Left ventricle myocardium inferior (tissue), 1 donor: ENCODE data around the gene FCGR3A. TPM values are rescaled to one million over a fixed set of nuclear protein-coding genes. Genes with fewer than 3 reads are reported as not detected.
A peak's percentile ranks its signal among the peaks of the same experiment; 100 is the strongest.
"Not testable (repeated sequence)": the region's sequence is repeated elsewhere in the genome, so short reads cannot be mapped to it uniquely, and the experiment has no call there.

Experiments
- DNase-seq: peaks from one replicate; pipeline ENCODE4 v3.0.0-alpha.2; 2020
- H3K27ac ChIP-seq: fragments of 200-600 bp; replicated peaks from 2 replicates; pipeline ENCODE4 v1.8.0; 2021
- H3K27me3 ChIP-seq: fragments of 200-600 bp; 2 replicates; pipeline ENCODE4 v1.8.0; 2021; ENCODE audit warnings: low read depth
- H3K36me3 ChIP-seq: fragments of 200-600 bp; 2 replicates; pipeline ENCODE4 v1.8.0; 2021
- H3K4me1 ChIP-seq: fragments of 200-600 bp; 2 replicates; pipeline ENCODE4 v1.8.0; 2021
- H3K4me3 ChIP-seq: fragments of 200-600 bp; 2 replicates; pipeline ENCODE4 v1.8.0; 2021; ENCODE audit warnings: mild to moderate bottlenecking, moderate library complexity
- H3K9me3 ChIP-seq: fragments of 200-600 bp; replicated peaks from 2 replicates; pipeline ENCODE4 v1.8.0; 2021
- intact Hi-C: fragments of 100-400 bp; cut with micrococcal nuclease; formaldehyde crosslinking; loops from one replicate; pipeline ENCODE4 v1.11.0; 2022
- total RNA-seq: library from RNA; stranded (reverse); fragmentation: NEBNext Ultra II Directional; extraction: Animal tissue kit (Norgen Biotek cat#: 25700); gene quantifications from one replicate; pipeline ENCODE4 v1.2.1, GENCODE V29; 2021
- donor health status: DM: no; HTN: yes; CAD: no; lungs with severe emphysema.

FCGR3A gene
- total RNA-seq, 1 donor from 2014 or later = 15.0 TPM

- H3K4me3 ChIP-seq, H3K9me3 ChIP-seq, H3K4me1 ChIP-seq, DNase-seq, H3K36me3 ChIP-seq, intact Hi-C loops, H3K27me3 ChIP-seq, H3K27ac ChIP-seq: not testable (repeated sequence)
Measured at GRCh38 chr1:161579856-161580507, 30.4 kb upstream of the FCGR3A start.

- H3K36me3 ChIP-seq, DNase-seq, H3K4me1 ChIP-seq, H3K9me3 ChIP-seq, H3K27me3 ChIP-seq, H3K27ac ChIP-seq, intact Hi-C loops, H3K4me3 ChIP-seq: not testable (repeated sequence)
Measured at GRCh38 chr1:161576676-161577075, 27.1 kb upstream of the FCGR3A start.

GRCh38 chr1:161571703-161572102 lies 22.1 kb upstream of the FCGR3A start:
- H3K27ac ChIP-seq, H3K9me3 ChIP-seq, H3K27me3 ChIP-seq, H3K4me3 ChIP-seq, H3K4me1 ChIP-seq, DNase-seq, H3K36me3 ChIP-seq, intact Hi-C loops: not testable (repeated sequence)

GRCh38 chr1:161566602-161566960 lies 17.0 kb upstream of the FCGR3A start:
- H3K27ac ChIP-seq, H3K9me3 ChIP-seq, H3K36me3 ChIP-seq, DNase-seq, H3K4me1 ChIP-seq, intact Hi-C loops, H3K4me3 ChIP-seq: not testable (repeated sequence)
- peaks cover 15% of the 10 kb centered on the region for H3K27me3 ChIP-seq

- intact Hi-C loops, H3K4me1 ChIP-seq, H3K9me3 ChIP-seq, DNase-seq, H3K36me3 ChIP-seq, H3K4me3 ChIP-seq: not testable (repeated sequence)
- H3K27me3 ChIP-seq = peaks cover 13% of the 10 kb centered on the region
- peak overlapping the region; percentile 59 for H3K27ac ChIP-seq
Measured at GRCh38 chr1:161563522-161563921, 13.9 kb upstream of the FCGR3A start.

GRCh38 chr1:161562441-161562840 lies 12.8 kb upstream of the FCGR3A start:
- H3K4me1 ChIP-seq, H3K9me3 ChIP-seq, H3K4me3 ChIP-seq, H3K36me3 ChIP-seq, DNase-seq, H3K27me3 ChIP-seq, intact Hi-C loops: not testable (repeated sequence)
- H3K27ac ChIP-seq = peak overlapping the region; percentile 59

- H3K36me3 ChIP-seq, H3K4me3 ChIP-seq, H3K9me3 ChIP-seq, intact Hi-C loops, H3K4me1 ChIP-seq, H3K27me3 ChIP-seq, DNase-seq: not testable (repeated sequence)
- H3K27ac ChIP-seq = peak overlapping the region; percentile 59
Measured at GRCh38 chr1:161560960-161561715, 11.5 kb upstream of the FCGR3A start.

GRCh38 chr1:161557506-161558450 lies 8.2 kb upstream of the FCGR3A start:
- DNase-seq, H3K36me3 ChIP-seq, H3K27me3 ChIP-seq, intact Hi-C loops, H3K4me3 ChIP-seq, H3K4me1 ChIP-seq, H3K27ac ChIP-seq, H3K9me3 ChIP-seq: not testable (repeated sequence)

- H3K4me3 ChIP-seq, H3K27me3 ChIP-seq, H3K4me1 ChIP-seq, H3K27ac ChIP-seq, H3K36me3 ChIP-seq, DNase-seq, H3K9me3 ChIP-seq, intact Hi-C loops: not testable (repeated sequence)
Measured at GRCh38 chr1:161556990-161557389, 7.4 kb upstream of the FCGR3A start.

- H3K27me3 ChIP-seq, H3K36me3 ChIP-seq, H3K9me3 ChIP-seq, H3K4me1 ChIP-seq, H3K4me3 ChIP-seq, DNase-seq, H3K27ac ChIP-seq, intact Hi-C loops: not testable (repeated sequence)
Measured at GRCh38 chr1:161556143-161556542, 6.5 kb upstream of the FCGR3A start.

- H3K4me3 ChIP-seq, H3K4me1 ChIP-seq, DNase-seq, H3K9me3 ChIP-seq, intact Hi-C loops, H3K27me3 ChIP-seq, H3K36me3 ChIP-seq: not testable (repeated sequence)
- peak overlapping the region; percentile 48 for H3K27ac ChIP-seq
Measured at GRCh38 chr1:161554815-161555417, 5.3 kb upstream of the FCGR3A start.

GRCh38 chr1:161554340-161554739 lies 4.7 kb upstream of the FCGR3A start:
- H3K4me1 ChIP-seq, H3K9me3 ChIP-seq, H3K4me3 ChIP-seq, H3K36me3 ChIP-seq, DNase-seq, H3K27me3 ChIP-seq, intact Hi-C loops: not testable (repeated sequence)
- peak overlapping the region; percentile 48 for H3K27ac ChIP-seq

- H3K9me3 ChIP-seq, H3K27me3 ChIP-seq, intact Hi-C loops, H3K4me1 ChIP-seq, H3K4me3 ChIP-seq, DNase-seq, H3K36me3 ChIP-seq: not testable (repeated sequence)
- peak overlapping the region; percentile 48 for H3K27ac ChIP-seq
Measured at GRCh38 chr1:161553631-161554030, 4.0 kb upstream of the FCGR3A start.
